OCI-LY1 (cell line): ENCODE measurements around the gene NCAPG.

Experiments used
- EZH2 ChIP-seq: fragments of 200-600 bp; sonication (generic), shearing (Covaris generic); IDR thresholded peaks from 2 replicates; pipeline ENCODE4 v1.8.0; 2017; ENCODE audit warnings: borderline replicate concordance, mixed run types, mild to moderate bottlenecking, antibody characterized with exemption, low read length, moderate library complexity, mixed read lengths
- TF ChIP-seq, protein P1 (sequence below): fragments of 200-600 bp; sonication (generic), shearing (Covaris generic); IDR thresholded peaks from 2 replicates; pipeline ENCODE4 v1.5.1; 2017; ENCODE audit warnings: mild to moderate bottlenecking, antibody characterized with exemption, low read length, moderate library complexity, mixed read lengths

DNA sequence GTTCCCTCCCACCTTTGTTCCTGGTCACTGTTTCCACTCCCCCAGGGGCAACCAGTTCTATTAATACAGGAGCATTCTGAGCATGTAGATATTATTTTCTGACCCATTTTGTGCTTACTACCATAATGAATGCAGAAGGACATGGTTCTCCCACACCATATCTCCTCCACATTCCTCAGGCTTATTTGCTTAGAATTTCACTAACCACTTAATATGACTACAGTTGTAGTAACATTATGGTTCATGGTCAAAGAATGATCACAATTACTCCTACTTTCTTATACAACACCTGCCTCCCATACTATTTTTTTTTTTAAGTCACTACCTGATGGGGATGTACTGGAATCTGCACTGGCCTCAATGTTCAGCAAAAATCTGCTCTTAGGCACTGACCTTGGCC lies 21.8 kb upstream of the NCAPG start:
- TF ChIP-seq, protein P1, sequence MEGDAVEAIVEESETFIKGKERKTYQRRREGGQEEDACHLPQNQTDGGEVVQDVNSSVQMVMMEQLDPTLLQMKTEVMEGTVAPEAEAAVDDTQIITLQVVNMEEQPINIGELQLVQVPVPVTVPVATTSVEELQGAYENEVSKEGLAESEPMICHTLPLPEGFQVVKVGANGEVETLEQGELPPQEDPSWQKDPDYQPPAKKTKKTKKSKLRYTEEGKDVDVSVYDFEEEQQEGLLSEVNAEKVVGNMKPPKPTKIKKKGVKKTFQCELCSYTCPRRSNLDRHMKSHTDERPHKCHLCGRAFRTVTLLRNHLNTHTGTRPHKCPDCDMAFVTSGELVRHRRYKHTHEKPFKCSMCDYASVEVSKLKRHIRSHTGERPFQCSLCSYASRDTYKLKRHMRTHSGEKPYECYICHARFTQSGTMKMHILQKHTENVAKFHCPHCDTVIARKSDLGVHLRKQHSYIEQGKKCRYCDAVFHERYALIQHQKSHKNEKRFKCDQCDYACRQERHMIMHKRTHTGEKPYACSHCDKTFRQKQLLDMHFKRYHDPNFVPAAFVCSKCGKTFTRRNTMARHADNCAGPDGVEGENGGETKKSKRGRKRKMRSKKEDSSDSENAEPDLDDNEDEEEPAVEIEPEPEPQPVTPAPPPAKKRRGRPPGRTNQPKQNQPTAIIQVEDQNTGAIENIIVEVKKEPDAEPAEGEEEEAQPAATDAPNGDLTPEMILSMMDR: no peak
- TF ChIP-seq EZH2: no peak
